T-cell (primary cell): ENCODE data around the gene MGAT2. TPM values are rescaled to one million over a fixed set of nuclear protein-coding genes. Genes with fewer than 3 reads are reported as not detected.

Experiments
- ATAC-seq, 4 experiments: fragments of 200-7000 bp in 3 of 4; fragments of 150-1000 bp in 1 of 4; cut with Tn5 transposase; replicated peaks in 1 of 4; 1 replicate in 3 of 4; 2 replicates in 1 of 4; pipeline ENCODE4 v1.10.0; 2021; ENCODE audit warnings: moderate library complexity in 3 of 4, mild to moderate bottlenecking in 2 of 4, moderate number of reproducible peaks in 1 of 4
- CTCF ChIA-PET, 2 donors: fragments of 300-600 bp; sonication (Branson Sonifier 250); formaldehyde crosslinking; loops; one replicate each; lab custom pipeline; 2022; ENCODE audit warnings: antibody characterized with exemption in 2 of 2; lab: Charles Lee
- POLR2A ChIA-PET, 2 donors: fragments of 300-600 bp; sonication (Branson Sonifier 250); formaldehyde crosslinking; loops; one replicate each; lab custom pipeline; 2022; ENCODE audit warnings: antibody characterized with exemption in 2 of 2; lab: Charles Lee
- DNase-seq, 35 experiments: peaks; one replicate each; pipeline versions ENCODE4 v3.0.0 to v3.0.0-alpha.2; 2013 to 2023
- H3K27ac ChIP-seq: one replicate; pipeline ENCODE4 v1.5.1; 2013; ENCODE audit warnings: low read length
- H3K27me3 ChIP-seq, 2 experiments: replicated peaks in 1 of 2; 1 replicate in 1 of 2; 2 replicates in 1 of 2; pipeline versions ENCODE4 v1.6.1 to v1.7.0; 2013; ENCODE audit warnings: low read length in 1 of 2, mixed read lengths in 1 of 2; ENCODE audit not compliant: control insufficient read depth in 2 of 2, insufficient read depth in 2 of 2; ENCODE audit errors: extremely low read depth in 1 of 2
- H3K36me3 ChIP-seq, 2 donors: 1 replicate in 1 of 2; 2 replicates in 1 of 2; pipeline versions ENCODE4 v1.6.1 to v1.7.0; 2013; ENCODE audit warnings: low read length in 1 of 2; ENCODE audit not compliant: control insufficient read depth in 2 of 2, insufficient read depth in 1 of 2; ENCODE audit errors: extremely low read depth in 1 of 2
- H3K4me1 ChIP-seq, 2 experiments: 1 replicate in 1 of 2; 2 replicates in 1 of 2; pipeline versions ENCODE4 v1.6.1 to v1.7.0; 2013; ENCODE audit warnings: low read length in 2 of 2, mixed read lengths in 1 of 2; ENCODE audit not compliant: insufficient read depth in 2 of 2, control insufficient read depth in 1 of 2; ENCODE audit errors: extremely low read depth in 1 of 2
- H3K4me3 ChIP-seq, 2 donors: 1 replicate in 1 of 2; 2 replicates in 1 of 2; pipeline versions ENCODE4 v1.5.1 to v1.7.0; 2013; ENCODE audit warnings: mild to moderate bottlenecking in 2 of 2, low read length in 1 of 2, moderate library complexity in 1 of 2; ENCODE audit not compliant: control insufficient read depth in 1 of 2; ENCODE audit errors: extremely low read depth in 1 of 2
- H3K9me3 ChIP-seq: 2 replicates; pipeline ENCODE4 v1.7.0; 2013
- H3K27ac Mint-ChIP-seq, 2 donors: one replicate each; pipeline ENCODE4 v1.8.0; 2020 to 2021; ENCODE audit warnings: mild to moderate bottlenecking in 2 of 2, mixed read lengths in 2 of 2
- H3K27me3 Mint-ChIP-seq, 2 donors: one replicate each; pipeline ENCODE4 v1.8.0; 2021 to 2022; ENCODE audit warnings: mixed read lengths in 2 of 2
- H3K36me3 Mint-ChIP-seq: one replicate; pipeline ENCODE4 v1.8.0; 2021; ENCODE audit warnings: mixed read lengths
- H3K4me1 Mint-ChIP-seq, 3 donors: one replicate each; pipeline ENCODE4 v1.8.0; 2020 to 2022; ENCODE audit warnings: mixed read lengths in 3 of 3, mild to moderate bottlenecking in 1 of 3
- H3K4me3 Mint-ChIP-seq, 3 donors: one replicate each; pipeline ENCODE4 v1.8.0; 2020 to 2022; ENCODE audit warnings: mild to moderate bottlenecking in 3 of 3, mixed read lengths in 3 of 3, moderate library complexity in 3 of 3
- H3K9me3 Mint-ChIP-seq, 3 donors: one replicate each; pipeline ENCODE4 v1.8.0; 2020 to 2022; ENCODE audit warnings: mixed read lengths in 3 of 3
- WGBS: methylation state at CpG from one replicate; pipeline ENCODE4 v1.1.5; 2013; ENCODE audit warnings: missing lambda C conversion rate; ENCODE audit not compliant: insufficient coverage; 5-methylcytosine and 5-hydroxymethylcytosine counted together
- total RNA-seq, 35 experiments: library from RNA in 6 of 35; stranded (reverse) in 6 of 35; fragments of 120-200 nt in 1 of 35; gene quantifications; one replicate each; pipeline versions ENCODE4 v1.2.1 to v1.2.4 and lab custom pipeline; 2013 to 2026

Gene MGAT2
- total RNA-seq, 5 donors from 2014 or later (not counting 1 experiment from before 2014, with no cell fraction given), result 21.7 to 54.1 (median 41.6) TPM

GRCh38 chr14:49623387-49623786 lies 2.8 kb downstream of the MGAT2 start:
- Histone ChIP-seq H3K4me3 (no peak overlapping the region), H3K9me3 (no peaks in the 10 kb centered on the region), H3K27me3 (no peaks in the 10 kb centered on the region), H3K27ac (peak overlapping the region; percentile 64), H3K36me3 (peaks cover under 1 to 5% of the 10 kb centered on the region in 2 donors), H3K4me1 (peaks cover 20 to 30% of the 10 kb centered on the region in 2 experiments)
- CTCF ChIA-PET, result interaction anchor here in 1 of 2 donors (0.5 to 2.9 kb wide), 6 partner anchors 9 to 240 kb away, joined by 3 to 26 read pairs (median 4); partner anchors contain the start of genes DNAAF2 and LRR1
- ATAC-seq, result no peak
- Mint-ChIP-seq H3K36me3 (peaks cover 23% of the 10 kb centered on the region), H3K4me1 (peaks cover 53 to 61% (median 55%) of the 10 kb centered on the region in 3 donors), H3K9me3 (no peaks in the 10 kb centered on the region), H3K4me3 (peak overlapping the region; percentile 97 to 99 (median 97)), H3K27ac (peak overlapping the region; percentile 85 to 90), H3K27me3 (no peaks in the 10 kb centered on the region)
- POLR2A ChIA-PET, result interaction anchor here in 1 of 2 donors (0.8 to 2.6 kb wide), 2 partner anchors 11 to 349 kb away, joined by 3 to 14 read pairs; partner anchors contain the start of gene DNAAF2
- DNase-seq, result no peak
- WGBS, result no CpG with 5 or more reads among the region's 3 CpGs

- CTCF ChIA-PET, result interaction anchor here (0.5 to 2.9 kb wide), 11 partner anchors 8 to 360 kb away, joined by 3 to 26 read pairs (median 3); partner anchors contain the start of genes DNAAF2 (in 1 of the 2) and LRR1 (in 1 of the 2)
- Mint-ChIP-seq H3K4me3 (peak overlapping the region; percentile 97 to 99 (median 97)), H3K36me3 (peaks cover 15% of the 10 kb centered on the region), H3K4me1 (peaks cover 47 to 58% (median 51%) of the 10 kb centered on the region in 3 donors), H3K27ac (peak overlapping the region; percentile 85 to 90), H3K27me3 (no peaks in the 10 kb centered on the region), H3K9me3 (no peaks in the 10 kb centered on the region)
- Histone ChIP-seq H3K4me1 (peaks cover 20 to 27% of the 10 kb centered on the region in 2 experiments), H3K27me3 (no peaks in the 10 kb centered on the region), H3K36me3 (no peaks in the 10 kb centered on the region), H3K9me3 (no peaks in the 10 kb centered on the region), H3K4me3 (no peak overlapping the region), H3K27ac (peak overlapping the region; percentile 64)
- DNase-seq (peak in 3 of 35 experiments; percentile 11 to 64 (median 18)), ATAC-seq (no peak)
- POLR2A ChIA-PET, result interaction anchor here in 1 of 2 donors (0.5 to 2.6 kb wide), 7 partner anchors 9 to 688 kb away, joined by 4 to 14 read pairs (median 5); partner anchors contain the start of genes DNAAF2, KLHDC2 and RPS29
- no CpG with 5 or more reads among the region's 6 CpGs for WGBS
These were observed 3.6 kb downstream of the MGAT2 start for GRCh38 chr14:49623941-49624839.

GRCh38 chr14:49633640-49634546 lies 13.3 kb downstream of the MGAT2 start:
- ChIA-PET POLR2A (interaction anchor here (0.6 to 2.7 kb wide), 12 partner anchors 10 to 481 kb away, joined by 3 to 59 read pairs (median 4); partner anchors contain the start of genes NEMF (in 2 of the 2), RPL36AL (in 2 of the 2), KLHDC2 (in 1 of the 2) and MGAT2 (in 1 of the 2)), CTCF (interaction anchor here (0.5 to 4.5 kb wide), 31 partner anchors 10 to 528 kb away, joined by 3 to 77 read pairs (median 4); partner anchors contain the start of genes MGAT2 (in 2 of the 2), RPL36AL (in 2 of the 2), KLHDC2 (in 1 of the 2) and LRR1 (in 1 of the 2))
- ATAC-seq, result peak; percentile 84 to 88 (median 85)
- Histone ChIP-seq H3K36me3 (peaks cover 0 to 5% of the 10 kb centered on the region in 2 donors), H3K4me3 (peak overlapping the region; percentile 92 to 96), H3K27me3 (no peaks in the 10 kb centered on the region), H3K9me3 (no peaks in the 10 kb centered on the region), H3K27ac (peak overlapping the region; percentile 98), H3K4me1 (peaks cover 4 to 41% of the 10 kb centered on the region in 2 experiments)
- Mint-ChIP-seq H3K27me3 (no peaks in the 10 kb centered on the region), H3K9me3 (no peaks in the 10 kb centered on the region), H3K4me3 (peak overlapping the region; percentile 95 to 99 (median 97)), H3K4me1 (peaks cover 48 to 68% (median 63%) of the 10 kb centered on the region in 3 donors), H3K36me3 (peaks cover 17% of the 10 kb centered on the region), H3K27ac (peak overlapping the region; percentile 92 to 94)
- peak; percentile 83 to 96 (median 91) for DNase-seq
- under 1% methylated on average over 97 of the region's 101 CpGs for WGBS

GRCh38 chr14:49634547-49635334 lies 14.1 kb downstream of the MGAT2 start, which contains the start of gene DNAAF2:
Gene DNAAF2 (minus strand): TSS chr14:49635244. CDS start chr14:49635149, 95 bp downstream.
- no peaks in the 10 kb centered on the region for H3K9me3 Mint-ChIP-seq
- ATAC-seq (peak; percentile 42 to 55 (median 54)), DNase-seq (peak in 34 of 35 experiments; percentile 40 to 84 (median 56))
- peak within 1 kb of the TSS; percentile 98 for H3K27ac ChIP-seq
- H3K9me3 ChIP-seq, result no peaks in the 10 kb centered on the region
- no peaks in the 10 kb centered on the region for H3K27me3 ChIP-seq
- ChIA-PET POLR2A (interaction anchor here (0.6 to 2.7 kb wide), 10 partner anchors 11 to 427 kb away, joined by 3 to 59 read pairs (median 4); partner anchors contain the start of genes NEMF (in 2 of the 2), RPL36AL (in 2 of the 2), KLHDC2 (in 1 of the 2) and MGAT2 (in 1 of the 2)), CTCF (interaction anchor here (0.6 to 4.5 kb wide), 24 partner anchors 11 to 612 kb away, joined by 3 to 77 read pairs (median 5); partner anchors contain the start of genes MGAT2 (in 2 of the 2), RPL36AL (in 2 of the 2), KLHDC2 (in 1 of the 2) and LRR1 (in 1 of the 2))
- peaks cover 0 to 5% of the 10 kb centered on the region in 2 donors for H3K36me3 ChIP-seq
- peaks cover 18% of the 10 kb centered on the region for H3K36me3 Mint-ChIP-seq
- no peaks in the 10 kb centered on the region for H3K27me3 Mint-ChIP-seq
- peak within 1 kb of the TSS; percentile 96 to 99 for H3K27ac Mint-ChIP-seq
- H3K4me1 ChIP-seq, result peaks cover 4 to 40% of the 10 kb centered on the region in 2 experiments
- peak within 1 kb of the TSS; percentile 95 to 99 (median 97) for H3K4me3 Mint-ChIP-seq
- H3K4me3 ChIP-seq, result peak within 1 kb of the TSS; percentile 92 to 96
- H3K4me1 Mint-ChIP-seq, result peaks cover 52 to 72% (median 66%) of the 10 kb centered on the region in 3 donors
- WGBS, result under 1% methylated on average over 79 of the region's 80 CpGs
